GM19468 (cell line): ENCODE measurements around the gene HTR1E.
"Not testable (repeated sequence)": the region's sequence is repeated elsewhere in the genome, so short reads cannot be mapped to it uniquely, and the experiment has no call there.

Source experiments
- ATAC-seq: cut with Tn5 transposase; IDR thresholded peaks from one replicate; pipeline ENCODE4 v1.9.1; 2021; ENCODE audit warnings: mild to moderate bottlenecking, moderate library complexity, moderate number of reproducible peaks; ENCODE audit not compliant: unreplicated experiment; ENCODE audit errors: extremely low read depth

HTR1E gene

GRCh38 chr6:86969573-86969972, 32.2 kb downstream of the HTR1E start:
- ATAC-seq: no peak

DNA sequence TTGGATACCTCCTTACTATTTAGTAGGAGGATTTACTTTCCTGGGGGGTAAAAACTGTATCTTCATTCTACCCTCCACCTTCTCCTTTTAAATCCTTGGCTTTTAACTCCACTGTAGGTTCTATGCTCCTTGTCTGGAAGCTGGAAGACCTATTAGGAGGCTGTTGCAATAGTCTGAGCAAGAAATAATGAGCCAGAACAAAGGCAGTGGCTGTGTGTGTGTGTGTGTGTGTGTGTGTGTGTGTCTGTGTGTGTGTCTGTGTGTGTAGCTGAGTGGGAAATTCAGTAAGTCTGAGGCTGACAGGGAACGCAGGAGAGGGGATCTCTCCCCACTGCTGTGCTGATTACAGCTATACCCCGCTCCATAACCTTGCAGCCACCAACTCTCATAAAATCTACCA, 35.8 kb downstream of the HTR1E start:
- ATAC-seq: no peak

GRCh38 chr6:86978251-86978650, 40.9 kb downstream of the HTR1E start:
- ATAC-seq: no peak

- ATAC-seq: no peak
These were observed 64.2 kb downstream of the HTR1E start for GRCh38 chr6:87001494-87001893.

- not testable (repeated sequence) for ATAC-seq
These were observed 65.1 kb downstream of the HTR1E start for GRCh38 chr6:87002391-87002790.

GRCh38 chr6:87006541-87006940, 69.2 kb downstream of the HTR1E start:
- ATAC-seq: not testable (repeated sequence)

GRCh38 chr6:87009581-87009980, 72.3 kb downstream of the HTR1E start:
- ATAC-seq: not testable (repeated sequence)

DNA sequence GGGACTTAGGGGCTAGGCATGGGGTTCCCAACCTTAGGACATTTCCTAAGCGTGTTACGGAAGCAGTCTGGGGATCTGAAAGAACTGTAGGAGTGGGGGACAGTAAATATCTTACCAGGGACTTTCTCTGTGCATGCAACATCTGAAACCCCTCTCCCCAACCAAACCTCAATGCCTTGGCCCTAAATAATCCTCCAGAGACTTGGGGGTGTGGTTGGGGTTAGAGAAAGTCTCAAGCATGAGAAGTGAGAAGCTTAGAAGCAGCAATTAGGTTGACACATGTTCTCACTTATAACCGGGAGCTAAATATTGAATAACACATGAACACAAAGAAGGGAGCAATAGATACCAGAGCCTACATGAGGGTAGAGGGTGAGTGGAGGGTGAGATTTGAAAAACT, 74.7 kb downstream of the HTR1E start:
- ATAC-seq: no peak

DNA sequence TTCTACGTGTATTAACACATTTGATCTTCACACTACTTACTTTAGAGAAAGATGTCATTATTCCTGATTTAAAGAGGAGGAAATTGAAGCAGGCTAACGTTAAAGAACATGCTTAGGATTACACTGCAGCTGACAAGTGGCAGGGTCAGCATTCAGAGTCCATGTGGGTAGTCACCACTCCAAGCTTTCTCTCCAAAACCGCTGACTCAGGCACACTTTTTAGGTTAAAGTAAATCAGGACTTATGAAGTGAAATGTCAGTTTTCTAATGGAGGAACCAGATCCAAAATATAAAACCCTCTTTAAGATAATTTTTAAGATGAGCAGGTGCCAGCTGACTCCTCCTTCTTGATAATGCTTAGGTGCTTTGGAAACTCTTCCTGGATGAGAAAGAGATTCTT, 75.4 kb downstream of the HTR1E start:
- no peak for ATAC-seq

DNA sequence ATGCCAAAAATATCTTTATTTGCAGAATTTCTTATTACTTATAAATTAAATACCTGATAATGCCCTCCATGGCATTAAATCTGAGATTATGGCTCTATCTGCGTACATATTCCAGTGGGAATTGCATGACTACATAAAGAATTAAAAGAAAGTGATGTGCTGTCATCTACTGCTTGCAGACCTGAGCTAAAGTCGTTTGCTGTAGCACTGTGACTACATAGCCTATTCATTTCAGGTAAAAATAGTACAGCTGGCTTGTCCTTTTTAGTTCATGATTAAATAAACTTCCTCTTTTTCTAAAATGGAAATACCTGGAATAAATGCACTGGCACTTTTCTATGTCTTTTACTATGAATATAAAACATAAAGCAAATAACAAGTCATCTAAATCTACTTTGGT, 79.4 kb downstream of the HTR1E start:
- no peak for ATAC-seq

DNA sequence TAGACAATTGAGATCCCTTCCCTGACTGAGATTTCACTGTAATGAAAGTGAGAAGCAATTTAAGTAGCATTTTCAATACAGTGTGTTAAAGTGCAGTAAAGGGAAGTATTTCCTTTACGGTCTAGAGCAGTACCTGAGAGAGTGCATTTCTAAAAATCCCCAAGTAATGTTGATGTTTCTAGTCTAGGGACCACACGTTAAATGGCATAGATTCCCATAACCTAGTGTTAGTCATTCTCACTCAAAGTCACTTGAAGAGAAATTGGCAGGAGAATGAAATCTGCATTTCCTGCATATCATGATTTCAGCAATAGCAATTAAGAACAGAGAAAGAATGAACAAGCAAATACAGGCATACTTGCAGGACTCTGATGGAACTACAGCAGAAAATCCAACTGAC, 89.7 kb downstream of the HTR1E start:
- no peak for ATAC-seq

- no peak for ATAC-seq
These were observed 92.5 kb downstream of the HTR1E start for GRCh38 chr6:87029711-87030314.

DNA sequence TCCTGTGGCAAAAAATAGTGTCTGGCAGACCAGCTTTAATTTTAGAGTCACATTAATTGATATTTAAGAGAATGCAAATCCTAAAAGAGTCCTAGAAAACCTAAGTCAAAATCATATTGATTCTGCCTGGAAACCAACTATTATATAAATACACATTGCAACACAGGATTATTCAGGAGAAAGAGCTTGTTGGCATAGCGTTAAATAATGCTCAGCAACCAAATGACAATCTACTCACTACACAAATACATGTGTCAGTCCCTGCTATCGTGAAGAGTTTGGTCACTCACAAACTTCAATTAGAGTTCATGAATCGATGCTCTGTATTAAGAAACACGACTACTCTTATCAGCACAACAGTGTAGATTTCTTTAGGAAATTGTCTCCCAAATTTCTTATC, 103.4 kb downstream of the HTR1E start:
- no peak for ATAC-seq

GRCh38 chr6:87045521-87046075, 108.3 kb downstream of the HTR1E start:
- no peak for ATAC-seq

DNA sequence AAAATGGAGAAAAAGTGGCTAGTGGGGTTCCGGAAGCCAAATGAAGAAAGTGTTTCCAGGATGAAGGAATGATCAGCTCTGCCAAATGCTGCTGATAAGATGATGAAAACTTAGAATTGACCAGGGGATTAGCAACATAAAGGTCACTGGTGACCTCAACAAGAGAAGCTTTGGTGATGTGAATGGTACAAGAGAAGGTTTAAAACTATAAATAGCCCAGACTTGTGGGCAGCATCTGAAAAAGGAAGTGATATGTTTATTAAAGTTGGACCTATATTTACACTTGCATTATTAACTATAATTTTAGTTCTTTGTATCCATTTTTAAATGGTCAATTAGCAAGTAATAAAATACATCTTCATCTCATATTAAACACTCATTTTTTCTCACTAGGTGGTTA, 112.5 kb downstream of the HTR1E start:
- ATAC-seq: no peak

GRCh38 chr6:87053312-87053711, 116.0 kb downstream of the HTR1E start:
- ATAC-seq: no peak

DNA sequence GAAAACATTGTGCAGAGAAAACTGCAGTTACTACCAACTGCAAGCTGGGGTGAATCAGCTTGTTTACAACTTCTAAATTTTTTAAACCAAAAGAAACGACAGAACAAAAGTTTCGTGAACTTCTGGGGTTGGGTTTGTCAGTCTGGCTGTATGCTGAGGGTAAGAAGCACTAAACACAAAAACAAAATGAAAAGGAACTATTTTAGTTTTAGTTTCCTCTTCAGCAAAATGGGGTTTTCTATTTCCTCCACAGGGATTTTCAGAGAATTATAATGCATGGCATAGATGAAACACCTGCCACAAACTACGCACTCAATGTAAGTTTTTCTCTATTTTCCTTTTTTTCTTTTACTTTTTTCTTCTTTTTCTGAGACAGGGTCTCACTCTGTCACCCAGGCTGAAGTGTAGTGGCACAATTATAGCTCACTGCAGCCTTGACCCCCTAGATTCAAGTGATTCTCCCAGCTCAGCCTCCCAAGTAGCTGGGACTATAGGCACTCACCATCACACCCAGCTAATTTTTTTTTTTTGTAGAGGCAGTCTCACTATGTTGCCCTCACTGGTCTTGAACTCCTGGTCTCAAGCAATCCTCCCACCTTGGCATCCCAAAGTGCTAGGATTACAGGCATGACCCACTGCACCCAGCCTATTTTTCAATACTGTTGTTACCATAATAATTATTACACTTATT, 117.0 kb downstream of the HTR1E start:
- ATAC-seq: no peak

- no peak for ATAC-seq
These were observed 122.6 kb downstream of the HTR1E start for GRCh38 chr6:87059943-87060342.

- ATAC-seq: no peak
These were observed 127.8 kb downstream of the HTR1E start for GRCh38 chr6:87065117-87065516.
